Thymus (tissue), 11 donors: Measurements from ENCODE around the gene SLC48A1. TPM values are rescaled to one million over a fixed set of nuclear protein-coding genes. Genes with fewer than 3 reads are reported as not detected.
A peak's percentile ranks its signal among the peaks of the same experiment; 100 is the strongest.

Experiments
- DNase-seq, 9 donors: peaks; one replicate each; pipeline ENCODE4 v3.0.0-alpha.2; 2013; ENCODE audit warnings: low spot score in 9 of 9, low read depth in 6 of 9, missing footprints in 1 of 9
- H3K27ac ChIP-seq, 2 donors: one replicate each; pipeline ENCODE4 v1.5.1; 2013; ENCODE audit warnings: control low read depth in 1 of 2, low read depth in 1 of 2, low read length in 1 of 2, mild to moderate bottlenecking in 1 of 2, moderate library complexity in 1 of 2
- H3K27me3 ChIP-seq, 2 donors: one replicate each; pipeline ENCODE4 v1.5.1; 2013; ENCODE audit warnings: low read length in 1 of 2; ENCODE audit not compliant: control insufficient read depth in 2 of 2, insufficient read depth in 1 of 2
- H3K36me3 ChIP-seq, 2 donors: one replicate each; pipeline ENCODE4 v1.5.1; 2013; ENCODE audit warnings: low read length in 1 of 2, mild to moderate bottlenecking in 1 of 2, moderate library complexity in 1 of 2; ENCODE audit not compliant: control insufficient read depth in 2 of 2, insufficient read depth in 2 of 2
- H3K4me1 ChIP-seq, 2 donors: one replicate each; pipeline ENCODE4 v1.5.1; 2013; ENCODE audit warnings: low read length in 2 of 2; ENCODE audit not compliant: control insufficient read depth in 2 of 2, insufficient read depth in 2 of 2
- H3K4me3 ChIP-seq, 2 donors: one replicate each; pipeline ENCODE4 v1.5.1; 2013; ENCODE audit warnings: low read length in 2 of 2, control low read depth in 1 of 2, mild to moderate bottlenecking in 1 of 2
- H3K9me3 ChIP-seq, 2 donors: one replicate each; pipeline ENCODE4 v1.5.1; 2013; ENCODE audit warnings: low read length in 1 of 2, mild to moderate bottlenecking in 1 of 2; ENCODE audit not compliant: control insufficient read depth in 2 of 2, insufficient read depth in 1 of 2
- WGBS: extraction: QIAGEN DNeasy Blood & Tissue Kit; methylation state at CpG from one replicate; pipeline ENCODE4 v1.1.7; 2013; 5-methylcytosine and 5-hydroxymethylcytosine counted together
- polyA plus RNA-seq: library from polyadenylated mRNA; stranded (reverse); fragments of 200-250 nt; gene quantifications from one replicate; pipeline ENCODE4 v1.2.3, GENCODE V29; 2013
- total RNA-seq: library from RNA; stranded (reverse); fragments of 120-200 nt; gene quantifications from one replicate; pipeline ENCODE4 v1.2.4, GENCODE V29; 2013
- donor health status: healthy.

Gene SLC48A1
- total and polyA plus RNA-seq, 2 donors, result 4.5 to 9.3 TPM

- no peak overlapping the region for H3K27ac ChIP-seq
- H3K36me3 ChIP-seq, result no peaks in the 10 kb centered on the region
- DNase-seq, result no peak
- no peaks in the 10 kb centered on the region for H3K9me3 ChIP-seq
- H3K4me1 ChIP-seq, result peaks cover 30 to 67% of the 10 kb centered on the region in 2 donors
- peaks cover 3 to 30% of the 10 kb centered on the region in 2 donors for H3K27me3 ChIP-seq
- 98% methylated on average over 3 of the region's 3 CpGs for WGBS
- H3K4me3 ChIP-seq, result no peak overlapping the region
Observed at GRCh38 chr12:47762850-47763465, 10.1 kb upstream of the SLC48A1 start.

- Histone ChIP-seq H3K9me3 (no peaks in the 10 kb centered on the region), H3K27me3 (peaks cover 3 to 22% of the 10 kb centered on the region in 2 donors), H3K4me1 (peaks cover 27 to 66% of the 10 kb centered on the region in 2 donors), H3K36me3 (no peaks in the 10 kb centered on the region), H3K27ac (no peak overlapping the region), H3K4me3 (no peak overlapping the region)
- WGBS, result 96% methylated on average over 8 of the region's 8 CpGs
- DNase-seq, result no peak
Observed at GRCh38 chr12:47763481-47764346, 9.3 kb upstream of the SLC48A1 start.

- no peaks in the 10 kb centered on the region for H3K36me3 ChIP-seq
- peaks cover 0 to 7% of the 10 kb centered on the region in 2 donors for H3K27me3 ChIP-seq
- H3K4me3 ChIP-seq, result no peak overlapping the region
- peaks cover 21 to 54% of the 10 kb centered on the region in 2 donors for H3K4me1 ChIP-seq
- DNase-seq, result peak in 8 of 9 donors; percentile 55 to 90 (median 72)
- 10% methylated on average over 5 of the region's 5 CpGs for WGBS
- H3K9me3 ChIP-seq, result no peaks in the 10 kb centered on the region
- H3K27ac ChIP-seq, result peak overlapping the region; percentile 70 to 89
Observed at GRCh38 chr12:47766502-47767215, 6.4 kb upstream of the SLC48A1 start.

- H3K27ac ChIP-seq, result peak overlapping the region; percentile 70 to 89
Observed at GRCh38 chr12:47767216-47767724, 5.8 kb upstream of the SLC48A1 start.

GRCh38 chr12:47768323-47768811, 4.7 kb upstream of the SLC48A1 start:
- Histone ChIP-seq H3K4me1 (peaks cover 27 to 56% of the 10 kb centered on the region in 2 donors), H3K27me3 (peaks cover 0 to 11% of the 10 kb centered on the region in 2 donors), H3K4me3 (no peak overlapping the region), H3K27ac (no peak overlapping the region), H3K9me3 (no peaks in the 10 kb centered on the region), H3K36me3 (no peaks in the 10 kb centered on the region)
- WGBS, result 97% methylated on average over 2 of the region's 2 CpGs
- DNase-seq, result no peak

More at GRCh38 chr12:47767216-47767724, 5.8 kb upstream of the SLC48A1 start:
- H3K36me3 ChIP-seq, result no peaks in the 10 kb centered on the region
- peaks cover 0 to 10% of the 10 kb centered on the region in 2 donors for H3K27me3 ChIP-seq
- H3K4me3 ChIP-seq, result no peak overlapping the region
- WGBS, result 61% methylated on average over 4 of the region's 4 CpGs
- no peaks in the 10 kb centered on the region for H3K9me3 ChIP-seq
- H3K4me1 ChIP-seq, result peaks cover 22 to 51% of the 10 kb centered on the region in 2 donors
- peak in 3 of 9 donors; percentile 32 to 74 (median 62) for DNase-seq

- H3K9me3 ChIP-seq, result no peaks in the 10 kb centered on the region
- no peak overlapping the region for H3K27ac ChIP-seq
- peaks cover 34 to 52% of the 10 kb centered on the region in 2 donors for H3K4me1 ChIP-seq
- no peaks in the 10 kb centered on the region for H3K36me3 ChIP-seq
- peaks cover 0 to 13% of the 10 kb centered on the region in 2 donors for H3K27me3 ChIP-seq
- DNase-seq, result no peak
- H3K4me3 ChIP-seq, result no peak overlapping the region
- 97% methylated on average over 4 of the region's 4 CpGs for WGBS
Observed at GRCh38 chr12:47769234-47770085, 3.6 kb upstream of the SLC48A1 start.

- peaks cover 0 to 13% of the 10 kb centered on the region in 2 donors for H3K27me3 ChIP-seq
- H3K9me3 ChIP-seq, result no peaks in the 10 kb centered on the region
- H3K4me1 ChIP-seq, result peaks cover 37 to 55% of the 10 kb centered on the region in 2 donors
- no peak for DNase-seq
- no peaks in the 10 kb centered on the region for H3K36me3 ChIP-seq
- WGBS, result 99% methylated on average over 3 of the region's 3 CpGs
- H3K4me3 ChIP-seq, result no peak overlapping the region
- no peak overlapping the region for H3K27ac ChIP-seq
Observed at GRCh38 chr12:47770086-47770726, 2.8 kb upstream of the SLC48A1 start.

GRCh38 chr12:47771304-47771703, 1.7 kb upstream of the SLC48A1 start:
- H3K4me1 ChIP-seq, result peaks cover 31 to 55% of the 10 kb centered on the region in 2 donors
- H3K27ac ChIP-seq, result no peak overlapping the region
- H3K36me3 ChIP-seq, result no peaks in the 10 kb centered on the region
- no peak for DNase-seq
- H3K4me3 ChIP-seq, result no peak overlapping the region
- WGBS, result 96% methylated on average over 6 of the region's 6 CpGs
- no peaks in the 10 kb centered on the region for H3K9me3 ChIP-seq
- peaks cover 0 to 11% of the 10 kb centered on the region in 2 donors for H3K27me3 ChIP-seq
